Superior temporal gyrus (tissue), 1 donor: ENCODE measurements around the gene DAB1.

ENCODE experiments used
- DNase-seq: peaks from one replicate; pipeline ENCODE4 v3.0.0-alpha.2; 2016; ENCODE audit errors: extremely low spot score

Gene DAB1

DNA sequence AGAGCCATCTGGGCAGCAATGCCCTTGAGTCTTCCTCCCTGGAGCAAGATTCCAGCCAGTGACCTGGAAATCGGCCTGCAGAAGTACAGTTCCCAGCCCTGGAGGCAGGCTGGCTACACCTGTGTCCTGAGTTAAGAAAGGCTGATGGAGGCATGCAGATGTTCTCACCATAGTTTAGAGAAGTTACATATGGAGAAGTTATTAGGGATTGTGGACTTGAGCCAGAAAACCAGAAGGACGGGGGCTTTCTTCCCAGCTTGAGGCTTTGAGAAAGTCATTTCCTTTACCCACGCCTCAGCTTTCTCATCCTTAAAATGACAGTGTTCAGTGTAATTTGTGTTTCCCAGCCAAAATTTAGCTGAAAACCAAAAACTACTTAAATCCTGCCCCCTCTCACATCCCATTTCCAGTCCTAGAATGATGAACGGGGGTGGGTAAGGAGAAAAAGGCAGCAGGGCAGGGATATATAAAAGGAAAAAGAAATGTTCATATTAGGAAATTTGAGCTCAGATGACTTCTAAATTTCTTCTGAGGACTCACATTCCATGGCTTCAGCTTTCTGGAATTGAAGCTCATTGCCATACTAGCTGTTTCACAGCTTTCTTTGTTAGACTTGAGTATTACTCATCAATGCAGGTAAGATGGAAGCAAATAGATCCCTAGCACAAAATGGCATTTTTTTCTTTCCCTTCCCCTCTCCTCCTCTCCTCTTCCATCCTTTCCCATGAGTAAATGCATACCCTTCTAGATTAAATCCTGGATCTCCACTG is 443.7 kb downstream of the DAB1 start:
- no peak for DNase-seq

DNA sequence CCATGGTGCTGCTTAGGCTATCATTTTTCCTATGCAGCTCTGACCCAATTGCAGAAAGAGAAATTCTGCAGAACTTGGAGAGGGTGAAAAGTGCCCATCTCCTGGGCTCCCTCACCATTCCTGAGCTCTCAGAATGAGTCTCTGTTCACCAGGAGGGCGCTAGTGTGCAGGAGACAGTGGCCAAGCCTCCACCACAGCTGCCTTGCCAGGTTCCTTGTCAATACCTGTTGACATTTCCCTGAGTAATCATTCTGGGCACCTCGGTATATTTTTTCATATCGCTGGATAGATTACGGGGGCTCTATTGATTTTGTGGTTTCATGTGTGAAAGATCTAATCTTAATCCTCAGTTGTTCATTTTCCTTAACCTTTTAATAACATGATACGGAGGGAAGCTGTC is 445.0 kb downstream of the DAB1 start:
- no peak for DNase-seq

GRCh38 chr1:56977910-56978309 is 445.9 kb downstream of the DAB1 start:
- DNase-seq: no peak

DNA sequence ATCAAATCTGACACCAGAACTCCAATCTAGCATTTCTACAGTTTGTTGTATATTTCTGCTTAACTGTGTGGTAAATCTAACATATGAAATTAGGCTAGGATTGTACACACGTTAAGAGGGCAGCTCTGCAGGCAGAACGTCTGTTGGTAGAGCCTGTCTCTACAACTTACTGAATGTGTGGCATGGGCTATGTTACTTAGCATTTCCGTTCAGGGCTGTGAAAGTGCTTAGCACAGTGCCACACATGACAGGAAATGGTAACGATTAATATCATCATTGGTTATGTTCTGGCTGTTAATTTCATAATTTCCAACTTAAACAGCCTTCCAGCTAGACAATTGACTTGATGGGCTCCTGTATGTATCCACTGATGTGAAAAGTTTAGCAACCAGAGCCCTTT is 448.4 kb downstream of the DAB1 start:
- no peak for DNase-seq

DNA sequence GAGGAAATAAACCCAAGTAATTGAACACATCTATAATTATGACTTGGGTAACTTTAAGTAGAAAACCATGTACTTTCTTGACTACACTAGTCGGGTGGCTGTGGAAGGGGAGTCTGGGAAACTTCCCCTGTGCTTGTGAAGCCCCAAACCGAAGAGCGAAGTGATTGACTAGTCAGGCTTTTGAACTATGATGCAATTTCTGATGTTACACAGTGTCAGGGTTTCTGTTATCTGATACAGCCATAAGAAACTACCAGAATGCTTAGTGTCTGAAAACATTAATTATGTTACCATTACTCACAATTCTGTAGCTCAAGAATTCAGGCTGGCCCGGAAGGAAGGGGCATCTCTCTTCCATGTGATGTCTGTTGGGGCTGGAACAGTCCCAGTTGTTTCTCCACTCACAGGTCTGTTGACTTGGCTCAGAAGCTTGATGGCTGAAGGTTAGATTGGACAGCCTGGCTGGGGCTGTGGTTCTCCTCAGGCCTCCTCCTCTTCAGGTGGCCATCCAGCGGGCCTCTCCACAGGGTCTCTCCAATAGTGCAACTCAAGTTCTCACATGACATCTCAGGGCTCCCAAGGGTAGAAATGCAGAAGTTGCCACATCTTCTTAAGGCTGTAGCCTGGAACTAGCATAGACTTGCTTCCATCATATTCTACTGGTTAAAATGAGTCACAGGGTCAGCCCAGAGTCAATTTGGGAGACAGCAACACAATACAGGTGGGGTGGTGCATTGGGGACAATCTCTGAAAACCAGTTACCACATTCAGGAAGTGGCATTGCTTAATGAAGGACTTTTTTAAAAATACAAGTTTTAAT is 449.7 kb downstream of the DAB1 start:
- DNase-seq: no peak

- no peak for DNase-seq
These were observed 450.9 kb downstream of the DAB1 start for GRCh38 chr1:56972976-56973375.

DNA sequence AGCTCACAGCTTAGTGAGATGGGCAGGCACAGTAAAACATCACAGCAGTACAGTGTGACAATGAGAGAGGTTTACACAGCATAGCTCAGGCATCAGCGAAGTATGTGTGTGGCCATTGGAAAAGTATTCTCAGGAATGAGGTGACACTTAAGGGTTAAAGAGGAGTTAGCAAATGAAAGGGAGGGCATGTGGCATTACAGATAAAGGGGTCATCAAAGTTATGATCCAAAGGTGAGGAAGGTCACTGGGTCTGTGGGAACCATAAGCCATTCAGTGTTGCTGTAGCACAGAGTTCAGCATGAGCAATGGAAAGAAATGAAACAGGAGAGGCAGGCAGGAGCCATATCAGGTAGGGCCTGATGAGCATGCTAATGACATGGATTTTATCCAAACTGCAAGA is 453.6 kb downstream of the DAB1 start:
- no peak for DNase-seq

- DNase-seq: no peak
These were observed 454.9 kb downstream of the DAB1 start for GRCh38 chr1:56968878-56969495.

DNA sequence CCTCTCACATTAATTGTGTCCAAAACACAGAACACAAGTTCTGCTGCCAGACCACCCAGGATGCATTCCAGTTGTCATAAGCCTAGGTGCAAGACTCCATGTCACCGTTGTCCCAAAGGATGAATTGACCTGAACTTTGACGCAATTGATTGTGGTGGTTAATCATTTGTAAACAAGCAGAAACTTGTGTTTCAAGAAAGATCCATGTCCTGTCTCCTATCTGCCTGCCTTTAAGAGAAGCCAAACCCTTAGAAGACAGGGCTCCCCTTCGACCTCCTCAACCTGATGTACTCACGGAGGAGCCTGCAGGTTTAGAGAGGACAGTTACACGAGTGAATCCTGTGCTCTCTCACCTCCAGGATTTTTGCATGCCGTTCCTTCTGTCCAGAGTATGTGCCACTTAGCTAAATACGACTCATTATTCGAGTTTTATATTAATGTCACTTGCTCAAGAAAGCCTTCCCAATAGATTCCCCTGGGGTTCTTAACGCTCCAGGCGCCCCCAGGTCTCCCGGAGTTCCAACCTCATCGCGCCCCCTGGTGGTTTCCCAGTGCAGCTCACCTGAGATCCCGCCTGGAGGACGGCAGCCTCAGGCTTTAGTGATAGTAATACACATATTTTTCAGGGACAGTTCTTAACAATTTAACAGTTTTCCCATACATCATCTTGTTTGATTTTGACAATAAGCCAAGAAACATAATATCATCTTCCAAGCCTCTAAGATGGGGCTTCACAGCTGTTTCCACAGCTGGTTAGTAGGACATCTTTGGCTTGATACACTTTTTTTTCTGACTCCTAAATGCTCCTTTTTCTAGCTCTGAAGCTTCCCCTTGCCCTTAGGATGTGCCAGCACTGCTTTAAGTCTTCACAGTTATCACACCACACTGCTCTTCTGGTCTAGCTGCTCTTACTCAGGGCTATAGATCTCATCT is 455.7 kb downstream of the DAB1 start:
- DNase-seq: no peak

DNA sequence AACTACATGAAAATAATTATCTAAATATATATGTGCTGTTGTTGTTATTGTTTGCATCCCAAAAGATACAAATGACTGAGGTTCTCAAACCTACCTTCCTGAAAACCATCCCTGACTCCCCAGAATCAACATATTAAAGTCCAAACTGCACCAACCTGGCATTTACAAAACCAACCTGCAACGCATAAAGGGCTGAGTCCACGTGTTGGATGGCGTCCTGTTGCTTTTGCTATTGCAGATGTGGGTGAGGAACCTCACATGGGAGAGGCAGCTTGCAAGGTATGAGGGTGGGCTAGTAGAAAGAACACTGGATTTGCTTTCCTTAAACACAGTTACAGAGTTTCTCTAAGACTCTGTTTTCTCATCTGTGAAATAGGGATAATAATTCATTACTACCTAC is 456.5 kb downstream of the DAB1 start:
- no peak for DNase-seq

GRCh38 chr1:56966698-56966999 is 457.2 kb downstream of the DAB1 start:
- DNase-seq: no peak

DNA sequence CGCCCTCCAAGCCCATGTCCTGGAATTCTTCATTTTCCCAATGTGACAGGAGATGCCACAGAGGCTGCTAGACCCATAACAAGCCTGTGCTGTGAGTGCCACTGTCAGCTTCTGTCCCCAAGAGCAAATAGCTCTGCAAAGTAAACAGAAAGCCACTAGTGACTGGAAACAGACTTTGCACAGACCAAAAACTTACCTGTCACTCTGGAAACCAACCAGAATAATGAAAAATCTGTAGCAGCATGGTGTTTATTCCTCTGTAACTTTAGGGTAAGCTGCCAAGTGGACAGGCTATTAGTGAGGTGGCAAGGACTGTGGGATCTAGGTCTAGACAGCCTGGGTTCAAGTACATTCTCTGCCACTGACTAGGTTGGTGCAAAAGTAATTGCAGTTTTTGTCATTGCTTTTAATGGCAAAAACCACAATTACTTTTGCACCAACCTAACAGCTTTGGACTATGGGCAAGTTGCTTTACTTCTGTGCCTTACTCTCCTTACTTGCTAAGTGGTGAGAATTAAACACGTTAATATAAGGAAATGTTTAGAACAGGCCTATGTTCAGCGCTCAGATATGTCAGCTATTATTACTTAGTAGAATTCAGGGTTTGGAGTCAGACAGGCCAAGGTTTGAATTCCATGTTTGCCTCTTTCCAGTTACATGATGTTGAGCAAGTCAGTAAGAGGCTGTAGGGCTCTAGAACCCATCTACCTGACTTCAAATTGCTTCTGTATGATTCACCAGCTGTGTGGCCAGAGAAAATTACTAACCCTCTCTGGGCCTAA is 457.8 kb downstream of the DAB1 start, which contains the start of gene C8B:
TSS of gene C8B (minus strand) at position 100 of the 782 bp plus-strand sequence. CDS start at position 33, 67 bp downstream.
- no peak for DNase-seq

DNA sequence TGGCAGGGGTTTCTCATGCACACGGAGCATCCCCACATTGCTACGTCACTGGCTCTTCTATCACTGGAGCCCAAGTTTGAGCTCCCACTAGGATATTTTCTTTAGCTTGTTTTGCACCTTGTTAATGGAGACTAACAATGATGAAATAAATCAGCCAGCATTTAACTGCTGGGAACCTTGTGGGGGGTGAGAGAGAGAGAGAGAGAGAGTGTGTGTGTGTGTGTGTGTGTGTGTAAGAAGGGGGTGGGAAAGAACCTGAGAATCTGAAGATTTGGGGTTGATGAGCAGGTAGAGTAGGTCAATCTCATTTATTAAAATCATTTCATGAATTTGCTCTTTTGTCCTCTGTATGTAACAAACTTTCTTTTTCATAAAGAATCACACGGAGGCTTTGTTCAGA is 458.7 kb downstream of the DAB1 start:
- DNase-seq: no peak

DNA sequence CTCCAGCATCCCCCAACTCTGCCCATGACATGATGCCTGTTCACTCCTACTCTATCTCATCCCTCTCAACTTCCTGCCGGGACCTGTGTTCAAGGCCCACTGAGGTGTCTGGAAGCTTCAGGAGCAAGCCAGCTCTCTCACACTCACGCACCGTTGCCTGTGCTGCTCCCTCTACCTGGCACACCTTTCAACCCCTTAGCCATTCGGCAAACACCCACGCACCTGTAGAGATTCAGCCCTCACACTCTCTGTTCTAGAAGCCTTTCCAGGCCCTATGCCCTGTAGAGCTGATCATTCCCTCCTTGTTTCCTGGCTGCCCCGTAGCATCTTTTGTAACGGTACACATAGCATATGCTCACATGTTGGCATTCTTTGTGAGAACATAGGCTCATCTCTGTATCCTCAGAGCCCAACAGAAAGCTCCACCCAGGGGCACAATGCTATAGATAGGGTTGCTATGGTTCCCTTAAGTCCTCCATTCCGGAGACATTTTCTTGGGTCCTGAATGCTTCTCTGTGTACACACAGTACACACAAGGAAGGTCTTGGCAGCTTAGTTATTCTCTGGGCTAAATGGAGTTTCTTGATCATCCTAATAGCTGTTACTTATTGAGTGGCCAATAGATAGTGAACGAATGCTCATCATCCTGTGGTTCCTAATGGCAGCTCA is 459.4 kb downstream of the DAB1 start:
- DNase-seq: no peak

- DNase-seq: no peak
These were observed 460.2 kb downstream of the DAB1 start for GRCh38 chr1:56963667-56964066.

GRCh38 chr1:56961426-56961825 is 462.4 kb downstream of the DAB1 start:
- no peak for DNase-seq

GRCh38 chr1:56958526-56958925 is 465.3 kb downstream of the DAB1 start:
- no peak for DNase-seq

DNA sequence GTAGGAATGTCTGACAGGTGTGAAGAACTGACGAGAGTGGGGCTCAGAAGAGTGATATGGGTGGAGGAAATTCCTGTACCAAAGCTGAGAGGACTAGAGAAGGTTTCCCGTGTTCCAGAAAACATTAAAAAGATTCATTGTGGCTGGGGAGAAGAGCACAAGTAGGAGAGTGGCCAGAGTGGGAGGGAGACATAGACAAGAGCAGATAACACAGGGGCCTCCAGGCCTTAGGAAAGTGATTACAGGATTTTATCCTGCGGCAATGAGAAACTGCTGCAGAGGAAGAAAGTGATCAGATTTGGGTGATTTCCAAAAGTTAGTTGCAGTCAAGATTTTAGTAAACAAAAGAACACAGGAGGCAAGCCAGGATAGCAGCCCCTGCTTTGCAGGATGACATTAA is 465.9 kb downstream of the DAB1 start:
- no peak for DNase-seq

GRCh38 chr1:56954664-56955063 is 469.2 kb downstream of the DAB1 start:
- DNase-seq: no peak

- DNase-seq: no peak
These were observed 470.5 kb downstream of the DAB1 start for GRCh38 chr1:56953386-56953785.
